NB4 (cell line): ENCODE measurements around the gene TNS4.
A peak's percentile ranks its signal among the peaks of the same experiment; 100 is the strongest.

ENCODE experiments used
- DNase-seq: peaks from one replicate; pipeline ENCODE4 v3.0.0; 2010; ENCODE audit warnings: low read depth
- H3K4me3 ChIP-seq: one replicate; pipeline ENCODE4 v1.5.1; 2011; ENCODE audit warnings: mild to moderate bottlenecking, low read depth, low read length, moderate library complexity
- CTCF ChIP-seq: IDR thresholded peaks from one replicate; pipeline ENCODE4 v1.5.1; 2012; ENCODE audit warnings: low read depth, low read length
- MAX ChIP-seq: IDR thresholded peaks from 2 replicates; pipeline ENCODE4 v1.6.1; 2011; ENCODE audit warnings: low read depth, low read length
- MYC ChIP-seq: IDR thresholded peaks from 2 replicates; pipeline ENCODE4 v1.6.1; 2011; ENCODE audit warnings: low read depth, low read length
- POLR2A ChIP-seq: IDR thresholded peaks from 2 replicates; pipeline ENCODE4 v1.6.1; 2011; ENCODE audit warnings: mild to moderate bottlenecking; ENCODE audit not compliant: insufficient read length; ENCODE audit errors: extremely low read depth

The TNS4 gene, protein sequence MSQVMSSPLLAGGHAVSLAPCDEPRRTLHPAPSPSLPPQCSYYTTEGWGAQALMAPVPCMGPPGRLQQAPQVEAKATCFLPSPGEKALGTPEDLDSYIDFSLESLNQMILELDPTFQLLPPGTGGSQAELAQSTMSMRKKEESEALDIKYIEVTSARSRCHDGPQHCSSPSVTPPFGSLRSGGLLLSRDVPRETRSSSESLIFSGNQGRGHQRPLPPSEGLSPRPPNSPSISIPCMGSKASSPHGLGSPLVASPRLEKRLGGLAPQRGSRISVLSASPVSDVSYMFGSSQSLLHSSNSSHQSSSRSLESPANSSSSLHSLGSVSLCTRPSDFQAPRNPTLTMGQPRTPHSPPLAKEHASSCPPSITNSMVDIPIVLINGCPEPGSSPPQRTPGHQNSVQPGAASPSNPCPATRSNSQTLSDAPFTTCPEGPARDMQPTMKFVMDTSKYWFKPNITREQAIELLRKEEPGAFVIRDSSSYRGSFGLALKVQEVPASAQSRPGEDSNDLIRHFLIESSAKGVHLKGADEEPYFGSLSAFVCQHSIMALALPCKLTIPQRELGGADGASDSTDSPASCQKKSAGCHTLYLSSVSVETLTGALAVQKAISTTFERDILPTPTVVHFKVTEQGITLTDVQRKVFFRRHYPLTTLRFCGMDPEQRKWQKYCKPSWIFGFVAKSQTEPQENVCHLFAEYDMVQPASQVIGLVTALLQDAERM

GRCh38 chr17:40501499-40501911 lies at the start of gene TNS4:
TNS4 (minus strand) TSS chr17:40501623; CDS start chr17:40496425, 5,198 bp downstream.
- H3K4me3 ChIP-seq: no peak within 1 kb of the TSS
- no peak for TF ChIP-seq MAX
- no peak for TF ChIP-seq MYC
- no peak for TF ChIP-seq CTCF
- no peak for TF ChIP-seq POLR2A
- no peak for DNase-seq

DNA sequence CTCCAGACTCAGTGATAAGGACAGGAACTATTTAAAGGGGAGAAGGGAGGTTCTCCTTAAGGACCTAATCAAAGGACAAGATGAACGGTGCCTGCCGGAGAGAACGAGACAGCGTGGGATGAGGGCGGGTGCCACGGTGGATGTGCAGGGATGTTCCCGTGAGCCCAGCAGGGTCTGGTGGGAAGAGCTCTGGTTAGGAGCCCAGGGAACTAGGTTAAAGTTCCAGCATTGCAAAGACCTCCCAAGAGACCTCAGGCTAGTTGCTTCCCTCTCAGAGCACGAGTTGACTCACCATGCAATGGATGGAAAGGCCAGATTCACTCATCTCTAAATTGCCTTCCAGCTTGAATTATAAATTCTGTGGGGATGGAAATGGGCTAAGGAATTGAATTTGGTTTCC lies 49.2 kb upstream of the TNS4 start:
- TF ChIP-seq MAX (no peak), POLR2A (no peak), CTCF (no peak), MYC (no peak)
- no peak overlapping the region for H3K4me3 ChIP-seq
- DNase-seq: peak; percentile 56

- H3K4me3 ChIP-seq: no peak overlapping the region
- no peak for DNase-seq
- TF ChIP-seq MAX (no peak), MYC (no peak), POLR2A (no peak), CTCF (no peak)
These were observed 47.7 kb upstream of the TNS4 start for GRCh38 chr17:40548982-40549685.

GRCh38 chr17:40548491-40548981 lies 47.1 kb upstream of the TNS4 start:
- no peak for TF ChIP-seq CTCF
- no peak for DNase-seq
- no peak overlapping the region for H3K4me3 ChIP-seq

GRCh38 chr17:40547785-40548478 lies 46.5 kb upstream of the TNS4 start:
- TF ChIP-seq MAX (no peak), MYC (no peak), POLR2A (no peak), CTCF (no peak)
- no peak for DNase-seq
- no peak overlapping the region for H3K4me3 ChIP-seq
